ENCODE results near the gene TMEM91. TPM values are rescaled to one million over a fixed set of nuclear protein-coding genes. Genes with fewer than 3 reads are reported as not detected.

Gene TMEM91
- total and polyA plus RNA-seq, 2 of the 8 experiments (the other 6 are each of a cell fraction or from before 2014, with no cell fraction given) = 5.3 to 7.4 TPM

DNA sequence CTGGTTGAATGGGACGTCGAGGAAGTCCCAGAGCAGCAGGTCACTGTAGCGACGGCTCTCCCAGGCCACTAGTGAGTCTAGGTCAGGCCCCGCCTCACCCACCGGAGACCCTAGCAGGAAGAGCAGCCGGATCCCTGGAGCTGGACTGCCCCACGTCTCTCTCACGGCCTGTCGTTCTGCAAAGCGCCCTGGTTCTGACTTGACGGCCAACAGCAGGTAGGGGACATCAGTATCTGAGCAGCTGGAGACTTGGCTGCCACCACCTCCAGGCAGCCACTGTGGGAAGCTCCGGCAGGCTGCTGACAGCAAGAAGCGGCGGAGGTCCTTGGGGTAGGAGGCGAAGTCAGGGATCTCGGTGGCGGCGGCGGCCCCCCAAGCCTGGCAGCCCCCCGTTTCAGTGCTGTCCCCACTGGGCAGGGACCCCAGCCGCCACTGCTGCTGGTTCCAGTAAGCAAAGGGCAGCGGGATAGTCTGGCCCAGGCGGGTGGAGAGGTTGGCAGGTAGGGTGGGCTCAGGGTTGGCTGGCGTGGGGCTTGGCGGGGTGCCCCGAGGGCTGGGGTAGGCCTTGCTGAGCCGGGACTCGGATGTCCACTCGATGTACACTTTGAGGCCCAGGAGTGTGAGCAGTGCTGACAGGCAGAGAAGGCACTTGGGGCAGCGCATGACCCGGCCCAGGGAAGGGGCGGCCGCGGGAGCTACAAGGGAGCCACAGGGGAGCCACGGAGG is 49.9 kb downstream of the TMEM91 start:
- Histone ChIP-seq H4K91ac (replicated peaks; ENCODE audit: insufficient read length, low read length) (no peak overlapping the region), H3K14ac (ENCODE audit: insufficient read length) (no peak overlapping the region), H3K4me3 (ENCODE audit: extremely low read depth in 1 of 4, insufficient read depth in 2 of 4, low read depth in 3 of 4, low read length in 4 of 4) (peak overlapping the region in 2 of 4 experiments; percentile 40 to 77; a peak in 2 of 8 replicates), H3K27me3 (replicated peaks in 1 of 4; ENCODE audit: control insufficient read depth in 3 of 4, extremely low read depth in 1 of 4, insufficient read depth in 3 of 4, low read length in 3 of 4) (no peaks in the 10 kb centered on the region), H3K9me3 (ENCODE audit: insufficient read depth in 2 of 2, low read depth in 1 of 2, low read length in 1 of 2) (no peaks in the 10 kb centered on the region), H3K79me1 (ENCODE audit: low read depth, low read length) (no peaks in the 10 kb centered on the region), H2BK5ac (ENCODE audit: low read depth, low read length) (no peak overlapping the region), H2AK5ac (ENCODE audit: low read depth, low read length) (no peak overlapping the region), H3K36me3 (ENCODE audit: control insufficient read depth in 2 of 4, insufficient read depth in 4 of 4, low read length in 3 of 4) (peaks cover 0 to 3% (median 2%) of the 10 kb centered on the region in 4 experiments; a peak in 3 of 8 replicates), H4K5ac (ENCODE audit: insufficient read length, low read depth, low read length) (no peak overlapping the region), H2BK12ac (ENCODE audit: low read depth, low read length) (no peak overlapping the region), H3K79me2 (ENCODE audit: control insufficient read depth in 1 of 2, insufficient read depth in 2 of 2, low read length in 2 of 2) (no peaks in the 10 kb centered on the region), H2BK120ac (replicated peaks; ENCODE audit: low read depth, low read length) (no peak overlapping the region), H2BK15ac (ENCODE audit: low read length) (no peak overlapping the region), H3K18ac (ENCODE audit: extremely low read depth, low read length) (no peak overlapping the region), H2AFZ (ENCODE audit: low read length) (no peak overlapping the region), H3K23me2 (ENCODE audit: low read depth, low read length) (peaks cover 10% of the 10 kb centered on the region), H3K23ac (ENCODE audit: insufficient read length) (no peak overlapping the region), H4K8ac (ENCODE audit: extremely low read depth, insufficient read depth, low read length) (peak overlapping the region; percentile 39), H3K27ac (ENCODE audit: low read depth, low read length) (no peak overlapping the region), H2BK20ac (ENCODE audit: low read length) (no peak overlapping the region), H3K56ac (replicated peaks; ENCODE audit: insufficient read length, low read depth, low read length) (no peak overlapping the region), H3K4me2 (ENCODE audit: insufficient read depth in 1 of 2, low read depth in 2 of 2, low read length in 2 of 2) (peak overlapping the region; percentile 84 to 96), H4K20me1 (replicated peaks in 1 of 2; ENCODE audit: control insufficient read depth in 1 of 2, insufficient read depth in 2 of 2, low read length in 2 of 2) (peaks cover 0 to 3% of the 10 kb centered on the region in 2 experiments), H3K9ac (replicated peaks in 1 of 4; ENCODE audit: extremely low read depth in 1 of 4, low read depth in 3 of 4, low read length in 3 of 4) (peak overlapping the region in 1 of 4 experiments; percentile 40; a peak in 2 of 7 replicates), H3K4me1 (replicated peaks in 1 of 4; ENCODE audit: control insufficient read depth in 3 of 4, insufficient read depth in 4 of 4, low read length in 3 of 4) (peaks cover 0 to 18% (median 4%) of the 10 kb centered on the region in 4 experiments; a peak in 5 of 7 replicates), H3K4ac (replicated peaks; ENCODE audit: insufficient read length, low read depth, low read length) (no peak overlapping the region)
- DNase-seq (ENCODE audit: low read depth in 1 of 2, low spot score in 2 of 2) (no peak), FAIRE-seq (no peak)
- CTCF ChIA-PET (ENCODE audit: partially characterized antibody) = interaction anchor here (1.7 to 3.8 kb wide), 2 partner anchors 18 to 144 kb away, joined by 5 to 34 read pairs; no protein-coding TSS in a partner anchor
- TF ChIP-seq RNF2 (IDR thresholded peaks at IDR 0.05; ENCODE audit: borderline replicate concordance, low read depth, low read length, missing control alignments, poor library complexity, severe bottlenecking) = no peak
- TF ChIP-seq POLR2AphosphoS5 (IDR thresholded peaks at IDR 0.05; ENCODE audit: low read depth, low read length) = 0 out of 2 replicates have a peak, but pooled peaks have one; percentile 0
- WGBS, 2 experiments (ENCODE audit: extremely low coverage in 1 of 2, insufficient coverage in 1 of 2, insufficient read length in 1 of 2, insufficient replicate concordance in 2 of 2, low coverage in 1 of 2, low lambda C conversion rate in 2 of 2, missing lambda C conversion rate in 1 of 2) = 90% methylated on average over 32 of the region's 36 CpGs; no CpG with 5 or more reads in 1 of the 2 experiments
- POLR2A ChIA-PET (ENCODE audit: partially characterized antibody) = interaction anchor here (0.7 to 5.1 kb wide), 13 partner anchors 10 to 712 kb away, joined by 3 to 87 read pairs (median 4); partner anchors contain the start of genes B9D2, BCKDHA, DMAC2 and RPS19

All from H1 (cell line).